SU-DHL-6 (cell line): ENCODE data around the gene AP2A2.

Experiments
- H2AFZ ChIP-seq: fragments of 200-600 bp; sonication (generic); 2 replicates; pipeline ENCODE4 v1.6.1; 2014; ENCODE audit warnings: low read depth, mild to moderate bottlenecking, moderate library complexity, mixed read lengths, antibody characterized with exemption, low read length; ENCODE audit not compliant: severe bottlenecking
- H3F3A ChIP-seq: fragments of 200-600 bp; shearing (Covaris generic); 2 replicates; pipeline ENCODE4 v1.6.0; 2016; ENCODE audit warnings: antibody characterized with exemption, mild to moderate bottlenecking; ENCODE audit not compliant: insufficient read depth
- H3K27ac ChIP-seq: fragments of 200-600 bp; sonication (generic); 2 replicates; pipeline ENCODE4 v1.5.1; 2016; ENCODE audit warnings: low read depth, mild to moderate bottlenecking, low read length, moderate library complexity, mixed read lengths
- H3K27me3 ChIP-seq: fragments of 200-600 bp; sonication (generic), shearing (Covaris generic); 2 replicates; pipeline ENCODE4 v1.6.0; 2014; ENCODE audit warnings: mild to moderate bottlenecking, low read length
- H3K36me3 ChIP-seq: fragments of 200-600 bp; sonication (generic); 2 replicates; pipeline ENCODE4 v1.6.1; 2014; ENCODE audit warnings: mild to moderate bottlenecking, low read length, mixed read lengths
- H3K4me2 ChIP-seq: fragments of 300-600, 200-600 bp; shearing (Covaris generic), sonication (generic); 2 replicates; pipeline ENCODE4 v1.6.0; 2014; ENCODE audit warnings: low read length, low read depth, mild to moderate bottlenecking; ENCODE audit not compliant: poor library complexity, severe bottlenecking
- H3K4me3 ChIP-seq: fragments of 200-600 bp; sonication (generic); 2 replicates; pipeline ENCODE4 v1.5.1; 2014; ENCODE audit warnings: antibody characterized with exemption, low read length, mild to moderate bottlenecking, mixed read lengths; ENCODE audit not compliant: insufficient read depth, poor library complexity, severe bottlenecking
- H3K79me2 ChIP-seq: fragments of 200-600 bp; sonication (generic); 2 replicates; pipeline ENCODE4 v1.6.1; 2014; ENCODE audit warnings: mild to moderate bottlenecking, low read length, moderate library complexity; ENCODE audit not compliant: insufficient read depth
- H3K9ac ChIP-seq: fragments of 200-600 bp; sonication (generic); 2 replicates; pipeline ENCODE4 v1.7.0; 2014; ENCODE audit warnings: mild to moderate bottlenecking, low read length
- H3K9me2 ChIP-seq: fragments of 200-600 bp; sonication (generic); replicated peaks from 2 replicates; pipeline ENCODE4 v1.6.1; 2014; ENCODE audit warnings: low read length; ENCODE audit not compliant: insufficient read depth
- H3K9me3 ChIP-seq: fragments of 200-600 bp; sonication (generic); 2 replicates; pipeline ENCODE4 v1.6.1; 2014; ENCODE audit warnings: low read length, mixed read lengths; ENCODE audit not compliant: insufficient read depth
- H4K20me1 ChIP-seq: fragments of 200-600 bp; sonication (generic); 2 replicates; pipeline ENCODE4 v1.6.1; 2014; ENCODE audit warnings: low read depth, mild to moderate bottlenecking, antibody characterized with exemption, low read length, moderate library complexity, mixed read lengths
- CTCF ChIP-seq: fragments of 200-600 bp; sonication (generic); IDR thresholded peaks from one replicate; pipeline ENCODE4 v1.5.1; 2017; ENCODE audit warnings: antibody characterized with exemption, mild to moderate bottlenecking, low read length, moderate library complexity; ENCODE audit not compliant: insufficient read depth, poor library complexity, severe bottlenecking
- EZH2phosphoT487 ChIP-seq: fragments of 200-600 bp; sonication (generic), shearing (Covaris generic); conservative IDR thresholded peaks from 2 replicates; pipeline ENCODE4 v1.6.1; 2018; ENCODE audit warnings: mild to moderate bottlenecking, antibody characterized with exemption, low read length, moderate library complexity, mixed read lengths

The AP2A2 gene

GRCh38 chr11:978781-979180 is 53.1 kb downstream of the AP2A2 start:
- no peak overlapping the region for H3K9ac ChIP-seq
- no peak overlapping the region for H3K4me3 ChIP-seq
- no peaks in the 10 kb centered on the region for H3K36me3 ChIP-seq
- no peak overlapping the region for H3K27ac ChIP-seq
- no peaks in the 10 kb centered on the region for H4K20me1 ChIP-seq
- no peaks in the 10 kb centered on the region for H3K27me3 ChIP-seq
- no peaks in the 10 kb centered on the region for H3F3A ChIP-seq
- H2AFZ ChIP-seq, result no peak overlapping the region
- no peak overlapping the region for H3K4me2 ChIP-seq
- TF ChIP-seq CTCF (no peak), EZH2phosphoT487 (no peak)
- H3K9me2 ChIP-seq, result no peaks in the 10 kb centered on the region
- H3K79me2 ChIP-seq, result no peaks in the 10 kb centered on the region
- no peaks in the 10 kb centered on the region for H3K9me3 ChIP-seq

GRCh38 chr11:980438-981357 is 55.0 kb downstream of the AP2A2 start:
- TF ChIP-seq EZH2phosphoT487, result no peak
- TF ChIP-seq CTCF, result no peak
- no peak overlapping the region for H3K9ac ChIP-seq
- H3K79me2 ChIP-seq, result no peaks in the 10 kb centered on the region
- no peak overlapping the region for H3K4me3 ChIP-seq
- no peaks in the 10 kb centered on the region for H3K9me3 ChIP-seq
- no peaks in the 10 kb centered on the region for H3K27me3 ChIP-seq
- no peak overlapping the region for H3K27ac ChIP-seq
- no peaks in the 10 kb centered on the region for H3K9me2 ChIP-seq
- H4K20me1 ChIP-seq, result no peaks in the 10 kb centered on the region
- H3K4me2 ChIP-seq, result no peak overlapping the region
- H2AFZ ChIP-seq, result no peak overlapping the region
- H3K36me3 ChIP-seq, result no peaks in the 10 kb centered on the region
- no peaks in the 10 kb centered on the region for H3F3A ChIP-seq

GRCh38 chr11:981764-982163 is 56.1 kb downstream of the AP2A2 start:
- no peaks in the 10 kb centered on the region for H3K79me2 ChIP-seq
- no peak overlapping the region for H3K9ac ChIP-seq
- H3K9me2 ChIP-seq, result no peaks in the 10 kb centered on the region
- no peaks in the 10 kb centered on the region for H3K9me3 ChIP-seq
- no peaks in the 10 kb centered on the region for H3F3A ChIP-seq
- no peak for TF ChIP-seq CTCF
- TF ChIP-seq EZH2phosphoT487, result no peak
- H2AFZ ChIP-seq, result no peak overlapping the region
- no peak overlapping the region for H3K4me3 ChIP-seq
- no peak overlapping the region for H3K27ac ChIP-seq
- no peaks in the 10 kb centered on the region for H3K36me3 ChIP-seq
- no peaks in the 10 kb centered on the region for H3K27me3 ChIP-seq
- H3K4me2 ChIP-seq, result no peak overlapping the region
- no peaks in the 10 kb centered on the region for H4K20me1 ChIP-seq
